Sigmoid colon (tissue), 7 donors: Measurements from ENCODE around the gene BCL11B. TPM values are rescaled to one million over a fixed set of nuclear protein-coding genes. Genes with fewer than 3 reads are reported as not detected.
"Not testable (repeated sequence)": the region's sequence is repeated elsewhere in the genome, so short reads cannot be mapped to it uniquely, and the experiment has no call there.

ENCODE experiments used
- DNase-seq: peaks from one replicate; pipeline ENCODE4 v3.0.0-alpha.2; 2019
- H3K27ac ChIP-seq, 4 donors: fragments of 200-600 bp; sonication (generic); one replicate each; pipeline ENCODE4 v1.5.1; 2016 to 2019; ENCODE audit warnings: mild to moderate bottlenecking in 1 of 4
- H3K27me3 ChIP-seq, 3 donors: fragments of 200-600 bp; sonication (generic); one replicate each; pipeline ENCODE4 v1.5.1; 2019; ENCODE audit warnings: mild to moderate bottlenecking in 1 of 3
- H3K36me3 ChIP-seq, 4 donors: fragments of 200-600 bp; sonication (generic); one replicate each; pipeline ENCODE4 v1.5.1; 2016 to 2019
- H3K4me1 ChIP-seq, 4 donors: fragments of 200-600 bp; sonication (generic); one replicate each; pipeline ENCODE4 v1.5.1; 2017 to 2019
- H3K4me3 ChIP-seq, 4 donors: fragments of 200-600 bp; sonication (generic); one replicate each; pipeline ENCODE4 v1.5.1; 2017 to 2019; ENCODE audit warnings: mild to moderate bottlenecking in 2 of 4, moderate library complexity in 1 of 4
- H3K9me3 ChIP-seq, 4 donors: fragments of 200-600 bp in 3 of 4; sonication (generic) in 3 of 4; one replicate each; pipeline versions ENCODE4 v1.5.1 to v1.6.1; 2013 to 2019
- CTCF ChIP-seq, 4 experiments: fragments of 450-650 bp in 3 of 4; fragments of 200-600 bp in 1 of 4; IDR thresholded peaks; one replicate each; pipeline ENCODE4 v1.5.1; 2016 to 2019; ENCODE audit warnings: antibody characterized with exemption in 4 of 4, mild to moderate bottlenecking in 3 of 4, moderate library complexity in 2 of 4
- EP300 ChIP-seq, 4 donors: sonication (generic); formaldehyde crosslinking; IDR thresholded peaks; one replicate each; pipeline ENCODE4 v1.6.1; 2017; ENCODE audit warnings: antibody characterized with exemption in 4 of 4
- POLR2A ChIP-seq, 2 donors: fragments of 450-650 bp; IDR thresholded peaks; one replicate each; pipeline ENCODE4 v1.6.1; 2016; ENCODE audit warnings: antibody characterized with exemption in 2 of 2, mild to moderate bottlenecking in 2 of 2, moderate library complexity in 2 of 2
- POLR2AphosphoS5 ChIP-seq, 4 donors: sonication (generic); formaldehyde crosslinking; IDR thresholded peaks; one replicate each; pipeline ENCODE4 v1.6.1; 2017; ENCODE audit warnings: antibody characterized with exemption in 4 of 4
- WGBS, 2 donors: extraction: QIAGEN DNeasy Blood & Tissue Kit; methylation state at CpG; one replicate each; pipeline ENCODE4 v1.1.7; 2013; 5-methylcytosine and 5-hydroxymethylcytosine counted together
- intact Hi-C: fragments of 100-400 bp; cut with DNase I; formaldehyde crosslinking; loops from one replicate; pipeline ENCODE4 v1.15.1; 2023
- polyA plus RNA-seq, 3 donors: library from polyadenylated mRNA; stranded (reverse); fragments of 200-250 nt; gene quantifications; one replicate each; pipeline ENCODE4 v1.2.3, GENCODE V29; 2013
- total RNA-seq, 4 donors: library from RNA; depleted of rRNA; stranded (reverse); fragments of >200 nt; gene quantifications; one replicate each; pipeline ENCODE4 v1.1.0, GENCODE V29; 2016
- donor health status: healthy with polysubstance abuse.
- donor health status: Bipolar disorder and iron deficiency.
- donor health status: healthy.

The BCL11B gene
- total and polyA plus RNA-seq, 7 donors = under 0.01 to 3.5 (median 0.23) TPM

- Histone ChIP-seq H3K27ac (no peak overlapping the region), H3K36me3 (no peaks in the 10 kb centered on the region), H3K27me3 (no peaks in the 10 kb centered on the region), H3K9me3 (no peaks in the 10 kb centered on the region), H3K4me3 (no peak overlapping the region), H3K4me1 (peaks cover 0 to 11% (median 9%) of the 10 kb centered on the region in 4 donors)
- intact Hi-C loops = no loop called here
- 80 to 92% methylated on average over 16 of the region's 16 CpGs for WGBS, 2 donors
- TF ChIP-seq POLR2AphosphoS5 (IDR thresholded peaks at IDR 0.05) (no peak), EP300 (IDR thresholded peaks at IDR 0.05) (no peak), POLR2A (IDR thresholded peaks at IDR 0.05) (no peak), CTCF (IDR thresholded peaks at IDR 0.05) (no peak)
- no peak for DNase-seq
These were observed 84.9 kb downstream of the BCL11B start for GRCh38 chr14:99186956-99187690.

- DNase-seq, H3K27ac ChIP-seq, H3K4me1 ChIP-seq, H3K27me3 ChIP-seq, H3K9me3 ChIP-seq, H3K36me3 ChIP-seq, H3K4me3 ChIP-seq, intact Hi-C loops: not testable (repeated sequence)
- 86 to 94% methylated on average over 8 of the region's 8 CpGs for WGBS, 2 donors
These were observed 85.7 kb downstream of the BCL11B start for GRCh38 chr14:99186336-99186735.

GRCh38 chr14:99185436-99186068, 86.4 kb downstream of the BCL11B start:
- Histone ChIP-seq H3K4me3 (no peak overlapping the region), H3K27me3 (no peaks in the 10 kb centered on the region), H3K9me3 (no peaks in the 10 kb centered on the region), H3K4me1 (no peaks in the 10 kb centered on the region), H3K27ac (no peak overlapping the region), H3K36me3 (no peaks in the 10 kb centered on the region)
- 85 to 92% methylated on average over 16 of the region's 16 CpGs for WGBS, 2 donors
- intact Hi-C loops = no loop called here
- TF ChIP-seq POLR2A (IDR thresholded peaks at IDR 0.05) (no peak), EP300 (IDR thresholded peaks at IDR 0.05) (no peak), CTCF (IDR thresholded peaks at IDR 0.05) (no peak), POLR2AphosphoS5 (IDR thresholded peaks at IDR 0.05) (no peak)
- DNase-seq = peak; percentile 50

GRCh38 chr14:99183716-99184115, 88.3 kb downstream of the BCL11B start:
- DNase-seq = peak; percentile 56
- WGBS, 2 donors = 85 to 93% methylated on average over 8 of the region's 8 CpGs
- intact Hi-C loops = no loop called here
- H3K4me1 ChIP-seq = no peaks in the 10 kb centered on the region
- no peak for TF ChIP-seq POLR2A (IDR thresholded peaks at IDR 0.05)
- no peak for TF ChIP-seq POLR2AphosphoS5 (IDR thresholded peaks at IDR 0.05)
- H3K27me3 ChIP-seq = no peaks in the 10 kb centered on the region
- no peak overlapping the region for H3K27ac ChIP-seq
- H3K4me3 ChIP-seq = no peak overlapping the region
- H3K9me3 ChIP-seq = no peaks in the 10 kb centered on the region
- no peaks in the 10 kb centered on the region for H3K36me3 ChIP-seq

GRCh38 chr14:99183311-99183710, 88.7 kb downstream of the BCL11B start:
- intact Hi-C loops = no loop called here
- H3K9me3 ChIP-seq = no peaks in the 10 kb centered on the region
- no peak for TF ChIP-seq POLR2AphosphoS5 (IDR thresholded peaks at IDR 0.05)
- no peak for TF ChIP-seq CTCF (IDR thresholded peaks at IDR 0.05)
- TF ChIP-seq POLR2A (IDR thresholded peaks at IDR 0.05) = no peak
- TF ChIP-seq EP300 (IDR thresholded peaks at IDR 0.05) = no peak
- H3K4me1 ChIP-seq = no peaks in the 10 kb centered on the region
- H3K4me3 ChIP-seq = no peak overlapping the region
- no peaks in the 10 kb centered on the region for H3K36me3 ChIP-seq
- no peaks in the 10 kb centered on the region for H3K27me3 ChIP-seq
- WGBS, 2 donors = 90 to 95% methylated on average over 12 of the region's 12 CpGs
- DNase-seq = peak; percentile 35
- H3K27ac ChIP-seq = no peak overlapping the region
